CD4-positive, alpha-beta T cell treated with Interleukin-2 at 100 ng/mL for 4 hours (primary cell): ENCODE data around the gene AMBRA1.

Experiments used
- DNase-seq: peaks from one replicate; pipeline ENCODE4 v3.0.0-alpha.2; 2020; ENCODE audit warnings: low spot score

AMBRA1 gene

GRCh38 chr11:46475051-46475925, 118.5 kb downstream of the AMBRA1 start:
- no peak for DNase-seq

DNA sequence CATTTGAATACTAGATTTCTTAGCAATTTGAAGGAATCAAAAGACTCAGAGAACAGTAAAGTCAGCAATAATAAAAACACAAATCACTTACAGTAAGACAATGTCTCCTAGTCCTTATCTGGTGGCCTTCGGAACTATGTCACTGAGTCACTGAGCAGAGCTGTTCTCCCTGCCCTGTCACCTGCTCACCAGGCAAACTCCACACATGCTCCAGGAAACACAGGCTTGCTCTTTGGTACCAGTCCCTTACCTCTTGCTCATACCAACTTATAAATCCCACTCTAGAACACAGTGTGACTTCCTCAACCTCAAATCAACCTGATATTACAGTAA, 121.2 kb downstream of the AMBRA1 start:
- DNase-seq: no peak

DNA sequence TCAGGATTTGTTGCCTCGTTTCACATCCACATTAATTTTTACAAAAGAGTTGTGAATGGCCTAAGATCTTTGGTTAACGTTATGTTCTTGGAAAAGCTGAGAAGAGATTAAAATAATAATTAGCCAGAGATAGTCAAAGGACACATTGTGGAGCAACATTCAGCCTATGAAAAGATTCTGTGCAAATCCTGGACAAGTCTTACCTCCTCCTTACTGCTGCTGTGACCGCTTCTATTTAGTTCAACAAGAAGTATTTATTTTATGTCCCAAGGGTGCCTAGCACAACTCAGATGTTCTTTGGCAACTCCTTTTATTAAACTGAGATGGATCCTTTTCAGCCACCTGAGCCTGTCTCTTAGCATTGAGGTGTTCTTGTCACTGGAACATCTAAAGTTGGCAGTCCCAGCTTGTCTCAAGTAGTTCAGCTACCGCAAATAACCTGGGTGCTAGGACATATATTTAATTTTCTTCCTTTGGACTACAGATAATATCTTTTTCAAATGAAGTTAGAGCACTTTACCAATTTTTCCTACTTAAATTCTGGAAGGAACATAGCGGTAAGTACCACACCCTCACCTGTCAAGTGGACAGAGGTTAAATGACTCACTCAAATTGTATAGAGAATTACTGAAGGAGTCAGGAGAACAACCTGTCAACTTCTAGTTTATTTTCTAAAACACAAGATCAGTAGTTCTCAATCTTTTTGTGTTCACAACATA, 121.7 kb downstream of the AMBRA1 start:
- DNase-seq: no peak

DNA sequence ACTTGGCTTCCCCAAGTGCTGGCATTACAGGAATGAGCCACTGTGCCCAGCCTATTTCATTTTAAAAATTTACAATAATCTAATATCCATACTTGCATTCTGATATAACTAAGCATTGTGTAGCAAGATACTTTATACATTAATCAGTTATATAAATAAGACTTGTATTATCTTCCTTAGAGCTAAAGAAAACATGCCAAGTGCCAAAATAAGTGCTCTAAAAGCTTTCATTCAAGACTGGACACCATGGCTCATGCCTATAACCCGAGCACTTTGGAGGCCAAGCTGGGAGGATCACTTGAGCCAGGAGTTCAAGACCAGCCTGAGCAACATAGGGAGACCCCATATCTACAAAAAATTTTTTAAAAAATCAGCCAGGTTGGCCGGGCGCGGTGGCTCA, 123.9 kb downstream of the AMBRA1 start:
- DNase-seq: no peak

GRCh38 chr11:46465683-46466082, 128.1 kb downstream of the AMBRA1 start:
- DNase-seq: no peak

DNA sequence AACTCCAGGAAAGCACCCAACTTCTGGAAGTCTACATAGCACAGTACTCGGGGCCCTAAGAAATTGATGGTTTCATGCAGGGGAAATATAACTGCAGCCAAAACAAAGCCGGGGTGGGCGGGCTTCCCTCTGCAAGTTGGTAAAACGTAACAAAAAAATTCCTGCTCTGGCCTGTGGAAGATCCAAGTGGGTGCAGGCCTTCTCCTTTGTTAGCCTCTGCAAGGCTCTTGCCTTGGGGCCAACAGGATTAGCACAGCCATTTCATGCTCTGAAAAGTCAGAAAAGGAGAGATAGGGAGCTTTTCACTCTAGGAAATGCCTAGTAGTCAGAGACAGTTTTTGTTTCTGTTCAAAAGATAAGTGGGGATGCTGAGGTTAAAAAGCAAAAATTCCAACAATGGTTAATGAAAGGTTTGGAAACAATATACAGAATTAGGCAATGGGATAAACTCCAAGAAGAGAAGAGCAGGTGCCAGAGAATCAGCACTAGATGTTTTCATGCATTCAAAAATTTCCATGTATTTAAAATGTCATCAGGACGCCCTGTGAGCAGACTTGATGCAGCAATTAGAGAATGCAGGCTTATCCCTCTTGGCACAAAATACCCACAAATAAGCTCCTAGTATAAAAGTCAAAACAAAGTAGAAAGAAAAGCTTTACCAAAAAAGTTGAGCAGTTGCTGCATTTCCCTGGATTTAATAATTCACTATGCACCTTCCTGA, 130.0 kb downstream of the AMBRA1 start:
- no peak for DNase-seq

- no peak for DNase-seq
These were observed 132.3 kb downstream of the AMBRA1 start for GRCh38 chr11:46461461-46461927.

GRCh38 chr11:46458491-46458890, 135.3 kb downstream of the AMBRA1 start:
- no peak for DNase-seq

- DNase-seq: no peak
These were observed 136.0 kb downstream of the AMBRA1 start for GRCh38 chr11:46457659-46458424.

GRCh38 chr11:46457021-46457420, 136.8 kb downstream of the AMBRA1 start:
- no peak for DNase-seq

- no peak for DNase-seq
These were observed 137.4 kb downstream of the AMBRA1 start for GRCh38 chr11:46456269-46457001.

DNA sequence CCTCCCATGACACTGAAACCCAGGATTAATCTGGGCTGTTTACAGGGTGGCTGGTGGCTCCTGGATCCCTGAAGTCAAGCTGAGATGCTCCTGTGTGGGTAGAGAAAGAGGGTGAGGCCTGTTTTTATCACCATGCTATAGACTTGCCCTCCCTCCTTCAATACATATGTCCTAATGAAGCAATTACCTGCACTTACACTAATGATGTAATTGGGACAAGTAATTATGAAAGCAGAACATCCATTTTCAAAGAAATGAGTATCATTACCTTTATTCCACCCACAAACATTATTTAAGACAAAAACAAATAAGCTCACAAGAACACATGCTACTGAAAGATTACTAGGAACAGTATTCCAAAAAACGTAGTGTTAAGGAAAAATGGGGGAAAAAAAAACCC, 138.0 kb downstream of the AMBRA1 start:
- no peak for DNase-seq

DNA sequence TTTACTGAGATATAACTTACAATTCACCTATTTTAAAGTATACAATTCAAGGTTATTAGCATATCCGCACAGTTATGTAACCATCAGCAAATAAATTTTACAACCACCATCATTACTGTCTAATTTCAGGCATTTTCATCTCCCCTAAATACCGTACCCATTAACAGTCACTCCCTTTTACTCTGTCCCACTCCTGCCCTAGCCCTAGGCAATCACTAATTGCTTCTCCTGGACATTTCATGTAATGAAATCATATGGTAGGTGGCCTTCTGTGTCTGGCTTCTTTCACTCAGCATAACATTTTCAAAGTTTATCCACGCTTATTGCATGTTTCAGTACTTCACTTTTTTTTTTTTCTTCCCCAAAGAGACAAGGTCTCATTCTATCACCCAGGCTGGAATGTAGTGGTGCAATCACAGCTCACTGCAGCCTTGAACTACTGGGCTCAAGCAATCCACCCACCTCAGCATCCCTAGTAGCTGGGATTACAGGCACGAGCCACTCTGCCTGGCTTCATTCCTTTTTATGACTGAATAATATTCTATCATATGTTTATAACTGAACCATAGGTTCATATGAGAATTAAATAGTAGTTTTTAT, 140.8 kb downstream of the AMBRA1 start:
- DNase-seq: no peak

GRCh38 chr11:46451759-46452158, 142.1 kb downstream of the AMBRA1 start:
- no peak for DNase-seq

- no peak for DNase-seq
These were observed 142.9 kb downstream of the AMBRA1 start for GRCh38 chr11:46450846-46451477.

GRCh38 chr11:46447544-46447943, 146.3 kb downstream of the AMBRA1 start:
- no peak for DNase-seq

GRCh38 chr11:46445920-46446771, 147.7 kb downstream of the AMBRA1 start:
- DNase-seq: no peak

GRCh38 chr11:46445192-46445919, 148.5 kb downstream of the AMBRA1 start:
- DNase-seq: no peak

GRCh38 chr11:46444305-46444704, 149.5 kb downstream of the AMBRA1 start:
- no peak for DNase-seq
